HEK293 (cell line): Measurements from ENCODE around the gene CD302.

Experiments used
- PRDM1 ChIP-seq: fragments of 450-650 bp; formaldehyde crosslinking; IDR thresholded peaks from 2 replicates; pipeline ENCODE4; 2016; ENCODE audit warnings: missing biosample characterization, missing genetic modification characterization
- YY1 ChIP-seq: fragments of 450-650 bp; formaldehyde crosslinking; IDR thresholded peaks from 2 replicates; pipeline ENCODE4 v1.5.1; 2018; ENCODE audit warnings: missing biosample characterization, missing genetic modification characterization
- ZNF660 ChIP-seq: fragments of 450-650 bp; IDR thresholded peaks from 2 replicates; pipeline ENCODE4 v1.5.1; 2018; ENCODE audit warnings: missing biosample characterization, mild to moderate bottlenecking, missing genetic modification characterization
- TF ChIP-seq, protein P1 (sequence below): fragments of 450-650 bp; formaldehyde crosslinking; IDR thresholded peaks from 2 replicates; pipeline ENCODE4 v1.5.1; 2016; ENCODE audit warnings: missing biosample characterization, missing genetic modification characterization
- TF ChIP-seq, protein P2 (sequence below): fragments of 450-650 bp; formaldehyde crosslinking; IDR thresholded peaks from 2 replicates; pipeline ENCODE4; 2016; ENCODE audit warnings: missing biosample characterization, missing genetic modification characterization

DNA sequence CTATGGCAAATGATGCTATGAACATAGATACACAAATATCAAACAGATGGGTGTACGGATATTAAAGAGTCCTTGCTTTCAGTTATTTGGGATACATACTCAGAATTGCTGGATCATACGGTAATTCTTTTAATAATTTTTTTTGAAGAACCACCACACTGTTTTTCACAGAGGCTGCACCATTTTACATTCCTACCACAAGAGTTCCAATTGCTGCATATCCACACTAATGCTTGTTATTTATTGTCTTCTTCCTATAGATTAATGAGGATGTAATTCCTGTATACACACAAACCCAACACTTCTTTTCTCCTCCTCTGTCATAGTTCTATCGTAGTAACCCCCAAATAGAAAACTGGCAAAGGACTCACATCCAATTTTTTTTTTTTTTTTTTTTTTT is 21.7 kb downstream of the CD302 start:
- TF ChIP-seq ZNF660 (no peak), YY1 (tag by site-specific recombination) (no peak), PRDM1 (tag by site-specific recombination) (no peak)
- TF ChIP-seq, protein P1, sequence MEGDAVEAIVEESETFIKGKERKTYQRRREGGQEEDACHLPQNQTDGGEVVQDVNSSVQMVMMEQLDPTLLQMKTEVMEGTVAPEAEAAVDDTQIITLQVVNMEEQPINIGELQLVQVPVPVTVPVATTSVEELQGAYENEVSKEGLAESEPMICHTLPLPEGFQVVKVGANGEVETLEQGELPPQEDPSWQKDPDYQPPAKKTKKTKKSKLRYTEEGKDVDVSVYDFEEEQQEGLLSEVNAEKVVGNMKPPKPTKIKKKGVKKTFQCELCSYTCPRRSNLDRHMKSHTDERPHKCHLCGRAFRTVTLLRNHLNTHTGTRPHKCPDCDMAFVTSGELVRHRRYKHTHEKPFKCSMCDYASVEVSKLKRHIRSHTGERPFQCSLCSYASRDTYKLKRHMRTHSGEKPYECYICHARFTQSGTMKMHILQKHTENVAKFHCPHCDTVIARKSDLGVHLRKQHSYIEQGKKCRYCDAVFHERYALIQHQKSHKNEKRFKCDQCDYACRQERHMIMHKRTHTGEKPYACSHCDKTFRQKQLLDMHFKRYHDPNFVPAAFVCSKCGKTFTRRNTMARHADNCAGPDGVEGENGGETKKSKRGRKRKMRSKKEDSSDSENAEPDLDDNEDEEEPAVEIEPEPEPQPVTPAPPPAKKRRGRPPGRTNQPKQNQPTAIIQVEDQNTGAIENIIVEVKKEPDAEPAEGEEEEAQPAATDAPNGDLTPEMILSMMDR (tag by site-specific recombination): no peak
- TF ChIP-seq, protein P2, sequence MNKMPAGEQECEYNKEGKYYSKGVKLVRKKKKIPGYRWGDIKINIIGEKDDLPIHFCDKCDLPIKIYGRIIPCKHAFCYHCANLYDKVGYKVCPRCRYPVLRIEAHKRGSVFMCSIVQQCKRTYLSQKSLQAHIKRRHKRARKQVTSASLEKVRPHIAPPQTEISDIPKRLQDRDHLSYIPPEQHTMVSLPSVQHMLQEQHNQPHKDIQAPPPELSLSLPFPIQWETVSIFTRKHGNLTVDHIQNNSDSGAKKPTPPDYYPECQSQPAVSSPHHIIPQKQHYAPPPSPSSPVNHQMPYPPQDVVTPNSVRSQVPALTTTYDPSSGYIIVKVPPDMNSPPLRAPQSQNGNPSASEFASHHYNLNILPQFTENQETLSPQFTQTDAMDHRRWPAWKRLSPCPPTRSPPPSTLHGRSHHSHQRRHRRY (tag by site-specific recombination): no peak
